Panc1 (cell line): ENCODE results near the gene S100A5. TPM values are rescaled to one million over a fixed set of nuclear protein-coding genes. Genes with fewer than 3 reads are reported as not detected.
A peak's percentile ranks its signal among the peaks of the same experiment; 100 is the strongest.

Experiments used
- ATAC-seq: fragments of 200-7000 bp; cut with Tn5 transposase; 2 replicates; pipeline ENCODE4 v1.9.1; 2020; ENCODE audit warnings: mild to moderate bottlenecking, moderate library complexity
- BruUV-seq: library from RNA; stranded (reverse); fragments of 400-500 nt; replicated peaks from 2 replicates; lab custom pipeline; 2021; lab: Mats Ljungman, UMichigan
- CTCF ChIA-PET: fragments of 300-600 bp; sonication (Branson Sonifier 250); formaldehyde crosslinking; loops from one replicate; lab custom pipeline; 2022; ENCODE audit warnings: antibody characterized with exemption; lab: Charles Lee
- POLR2A ChIA-PET: fragments of 300-600 bp; sonication (Branson Sonifier 250); formaldehyde crosslinking; loops from one replicate; lab custom pipeline; 2022; ENCODE audit warnings: antibody characterized with exemption; lab: Charles Lee
- DNase-seq: peaks from one replicate; pipeline ENCODE4 v3.0.0-alpha.2; 2010; ENCODE audit warnings: low read depth, low spot score
- H3K27ac ChIP-seq: 2 replicates; pipeline ENCODE4 v1.5.1; 2011; ENCODE audit warnings: mild to moderate bottlenecking, low read length, inconsistent platforms
- H3K27me3 ChIP-seq: fragments of 200-500 bp; sonication (Bioruptor generic); 2 replicates; pipeline ENCODE4 v1.6.0; 2014; ENCODE audit warnings: low read length, inconsistent platforms; ENCODE audit not compliant: control insufficient read depth, insufficient read depth
- H3K36me3 ChIP-seq: fragments of 200-500 bp; sonication (Bioruptor generic); 2 replicates; pipeline ENCODE4 v1.5.1; 2014; ENCODE audit warnings: inconsistent platforms, mild to moderate bottlenecking, low read length, moderate library complexity; ENCODE audit not compliant: control insufficient read depth, insufficient read depth
- H3K4me1 ChIP-seq: 2 replicates; pipeline ENCODE4 v1.5.1; 2011; ENCODE audit warnings: inconsistent platforms, mild to moderate bottlenecking, low read length, moderate library complexity; ENCODE audit not compliant: control insufficient read depth, insufficient read depth
- H3K4me3 ChIP-seq, 2 experiments: 2 replicates each; pipeline ENCODE4 v1.5.1; 2011 to 2012; ENCODE audit warnings: low read depth in 2 of 2, low read length in 2 of 2, mild to moderate bottlenecking in 2 of 2, inconsistent platforms in 1 of 2, moderate library complexity in 1 of 2
- H3K9me3 ChIP-seq: fragments of 200-500 bp; sonication (Bioruptor generic); 2 replicates; pipeline ENCODE4 v1.5.1; 2014; ENCODE audit warnings: low read depth, mild to moderate bottlenecking, inconsistent platforms, low read length, moderate library complexity; ENCODE audit not compliant: control insufficient read depth, insufficient read depth
- CTCF ChIP-seq: fragments of 450-650 bp; IDR thresholded peaks from 2 replicates; pipeline ENCODE4 v1.5.1; 2017; ENCODE audit warnings: mild to moderate bottlenecking
- POLR2AphosphoS5 ChIP-seq: IDR thresholded peaks from 2 replicates; pipeline ENCODE4 v1.6.1; 2012; ENCODE audit warnings: mild to moderate bottlenecking, low read depth, low read length, moderate library complexity
- REST ChIP-seq, 2 experiments: IDR thresholded peaks; 2 replicates each; pipeline ENCODE4 v1.6.1; 2011 to 2012; ENCODE audit warnings: low read depth in 2 of 2, control low read depth in 1 of 2, low read length in 1 of 2, mild to moderate bottlenecking in 1 of 2, moderate library complexity in 1 of 2; ENCODE audit not compliant: insufficient read depth in 1 of 2
- SIN3A ChIP-seq: IDR thresholded peaks from 2 replicates; pipeline ENCODE4 v1.6.1; 2012; ENCODE audit warnings: low read depth, mild to moderate bottlenecking, low read length, moderate library complexity, borderline replicate concordance; ENCODE audit not compliant: insufficient read depth
- TCF7L2 ChIP-seq: IDR thresholded peaks from 2 replicates; pipeline ENCODE4 v1.6.1; 2011; ENCODE audit warnings: mild to moderate bottlenecking, low read depth, low read length, inconsistent platforms
- in situ Hi-C: cut with HindIII; loops from 2 replicates; pipeline ENCODE4 v1.10.0; 2016; ENCODE audit warnings: low sequenced_read_pairs, low pct_unique_long_range_greater_than_20kb
- intact Hi-C: fragments of 100-400 bp; cut with micrococcal nuclease; formaldehyde crosslinking; loops from one replicate; pipeline ENCODE4 v1.10.0; 2022; ENCODE audit not compliant: unreplicated experiment
- total RNA-seq: library from RNA; stranded (reverse); gene quantifications from one replicate; pipeline ENCODE4 v1.2.1, GENCODE V29; 2021; ENCODE audit not compliant: unreplicated experiment

S100A5 gene
- total RNA-seq, 1 experiment from 2014 or later = 0.72 TPM

- 0 out of 2 replicates have a peak, but pooled peaks have one; percentile 19 for TF ChIP-seq TCF7L2
- TF ChIP-seq SIN3A = no peak
- POLR2A ChIA-PET = interaction anchor here (1.6 to 1.9 kb wide), 2 partner anchors 9 to 21 kb away, joined by 9 read pairs; partner anchors contain the start of genes S100A2 and S100A6
- Histone ChIP-seq H3K27me3 (no peaks in the 10 kb centered on the region), H3K36me3 (no peaks in the 10 kb centered on the region), H3K4me3 (peak overlapping the region; percentile 49 to 55), H3K4me1 (peaks cover 97% of the 10 kb centered on the region), H3K9me3 (no peaks in the 10 kb centered on the region), H3K27ac (peak overlapping the region; percentile 98)
- BruUV-seq = no TSS peak
- ATAC-seq = no peak
- no peak for DNase-seq
- intact Hi-C loops = no loop called here
- in situ Hi-C loops = no loop called here
- CTCF ChIA-PET = interaction anchor here (0.5 to 2.7 kb wide), 5 partner anchors 9 to 68 kb away, joined by 3 to 16 read pairs (median 5); partner anchors contain the start of genes S100A16 and S100A6
Observed at GRCh38 chr1:153544453-153545066, 3.8 kb upstream of the S100A5 start.

- H3K4me1 ChIP-seq = peaks cover 94% of the 10 kb centered on the region
Observed at GRCh38 chr1:153543736-153544135, 3.0 kb upstream of the S100A5 start.

GRCh38 chr1:153542956-153543711 is 2.4 kb upstream of the S100A5 start:
- Histone ChIP-seq H3K36me3 (no peaks in the 10 kb centered on the region), H3K9me3 (no peaks in the 10 kb centered on the region), H3K4me3 (peak overlapping the region; percentile 49 to 55), H3K27ac (peak overlapping the region; percentile 98), H3K27me3 (no peaks in the 10 kb centered on the region), H3K4me1 (peaks cover 94% of the 10 kb centered on the region)
- BruUV-seq = no TSS peak
- no peak; the same call in 1 of the 2 replicates for TF ChIP-seq POLR2AphosphoS5
- TF ChIP-seq CTCF = no peak
- TF ChIP-seq SIN3A = no peak
- TF ChIP-seq REST (IDR thresholded peaks at IDR 0.05; ENCODE audit: insufficient read depth in 1 of 2, low read depth in 2 of 2, low read length in 1 of 2) = no peak
- no peak for TF ChIP-seq TCF7L2
- DNase-seq (no peak), ATAC-seq (no peak)
- CTCF ChIA-PET = interaction anchor here (2.1 kb wide), 1 partner anchor 8 kb away, joined by 8 read pairs; the partner anchor contains the start of gene S100A6
- POLR2A ChIA-PET = no interaction called here
- intact Hi-C loops (no loop called here), in situ Hi-C loops (no loop called here)

More at GRCh38 chr1:153543736-153544135, 3.0 kb upstream of the S100A5 start:
- H3K27ac ChIP-seq = peak overlapping the region; percentile 98
- intact Hi-C loops = no loop called here
- no peaks in the 10 kb centered on the region for H3K27me3 ChIP-seq
- in situ Hi-C loops = no loop called here
- no TSS peak for BruUV-seq
- no peaks in the 10 kb centered on the region for H3K36me3 ChIP-seq
- H3K9me3 ChIP-seq = no peaks in the 10 kb centered on the region
- DNase-seq = no peak
- ChIA-PET POLR2A (interaction anchor here (1.9 kb wide), 1 partner anchor 22 kb away, joined by 9 read pairs; the partner anchor contains the start of gene S100A2), CTCF (interaction anchor here (2.1 to 2.7 kb wide), 2 partner anchors 9 to 11 kb away, joined by 8 to 16 read pairs; partner anchors contain the start of gene S100A6)
- ATAC-seq = no peak
- H3K4me3 ChIP-seq = peak overlapping the region; percentile 49 to 55
- peak; percentile 26 for TF ChIP-seq POLR2AphosphoS5
- TF ChIP-seq SIN3A = no peak
